ENCODE data around the gene PCDH18. TPM values are rescaled to one million over a fixed set of nuclear protein-coding genes. Genes with fewer than 3 reads are reported as not detected.

The PCDH18 gene
- total RNA-seq, 1 donor from 2014 or later = 6.4 TPM

DNA sequence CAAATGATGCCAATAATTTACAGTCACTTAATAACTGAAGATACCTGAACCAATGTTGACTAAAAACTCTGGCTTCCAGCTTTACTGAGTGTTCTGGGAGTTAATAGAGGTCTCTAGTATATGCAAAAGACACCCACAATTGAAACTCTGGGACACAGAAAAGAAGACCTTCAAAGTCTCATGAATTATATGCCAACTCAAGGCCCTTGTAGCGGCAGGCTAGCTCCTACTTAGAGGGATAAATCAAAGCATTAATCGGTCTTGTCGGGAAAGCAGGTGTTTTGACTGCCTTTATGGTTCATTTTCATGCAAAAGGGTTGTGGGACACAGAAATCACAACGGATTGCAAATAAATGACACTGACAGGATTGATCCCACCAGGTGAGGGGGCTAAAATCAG lies 55.9 kb downstream of the PCDH18 start:
- DNase-seq (ENCODE audit: low spot score, unreplicated experiment) = no peak
- no peak overlapping the region for H3K27ac Mint-ChIP-seq
- TF ChIP-seq, protein P1, sequence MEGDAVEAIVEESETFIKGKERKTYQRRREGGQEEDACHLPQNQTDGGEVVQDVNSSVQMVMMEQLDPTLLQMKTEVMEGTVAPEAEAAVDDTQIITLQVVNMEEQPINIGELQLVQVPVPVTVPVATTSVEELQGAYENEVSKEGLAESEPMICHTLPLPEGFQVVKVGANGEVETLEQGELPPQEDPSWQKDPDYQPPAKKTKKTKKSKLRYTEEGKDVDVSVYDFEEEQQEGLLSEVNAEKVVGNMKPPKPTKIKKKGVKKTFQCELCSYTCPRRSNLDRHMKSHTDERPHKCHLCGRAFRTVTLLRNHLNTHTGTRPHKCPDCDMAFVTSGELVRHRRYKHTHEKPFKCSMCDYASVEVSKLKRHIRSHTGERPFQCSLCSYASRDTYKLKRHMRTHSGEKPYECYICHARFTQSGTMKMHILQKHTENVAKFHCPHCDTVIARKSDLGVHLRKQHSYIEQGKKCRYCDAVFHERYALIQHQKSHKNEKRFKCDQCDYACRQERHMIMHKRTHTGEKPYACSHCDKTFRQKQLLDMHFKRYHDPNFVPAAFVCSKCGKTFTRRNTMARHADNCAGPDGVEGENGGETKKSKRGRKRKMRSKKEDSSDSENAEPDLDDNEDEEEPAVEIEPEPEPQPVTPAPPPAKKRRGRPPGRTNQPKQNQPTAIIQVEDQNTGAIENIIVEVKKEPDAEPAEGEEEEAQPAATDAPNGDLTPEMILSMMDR (IDR thresholded peaks at IDR 0.05; ENCODE audit: unreplicated experiment) = no peak
- H3K9me3 Mint-ChIP-seq (ENCODE audit: low read depth) = peaks cover 8% of the 10 kb centered on the region
- H3K36me3 Mint-ChIP-seq (ENCODE audit: insufficient read depth) = no peaks in the 10 kb centered on the region
- no peak overlapping the region for H3K4me3 Mint-ChIP-seq (ENCODE audit: low read depth)
- no peaks in the 10 kb centered on the region for H3K27me3 Mint-ChIP-seq
- H3K4me1 Mint-ChIP-seq (ENCODE audit: low read depth) = no peaks in the 10 kb centered on the region

DNA sequence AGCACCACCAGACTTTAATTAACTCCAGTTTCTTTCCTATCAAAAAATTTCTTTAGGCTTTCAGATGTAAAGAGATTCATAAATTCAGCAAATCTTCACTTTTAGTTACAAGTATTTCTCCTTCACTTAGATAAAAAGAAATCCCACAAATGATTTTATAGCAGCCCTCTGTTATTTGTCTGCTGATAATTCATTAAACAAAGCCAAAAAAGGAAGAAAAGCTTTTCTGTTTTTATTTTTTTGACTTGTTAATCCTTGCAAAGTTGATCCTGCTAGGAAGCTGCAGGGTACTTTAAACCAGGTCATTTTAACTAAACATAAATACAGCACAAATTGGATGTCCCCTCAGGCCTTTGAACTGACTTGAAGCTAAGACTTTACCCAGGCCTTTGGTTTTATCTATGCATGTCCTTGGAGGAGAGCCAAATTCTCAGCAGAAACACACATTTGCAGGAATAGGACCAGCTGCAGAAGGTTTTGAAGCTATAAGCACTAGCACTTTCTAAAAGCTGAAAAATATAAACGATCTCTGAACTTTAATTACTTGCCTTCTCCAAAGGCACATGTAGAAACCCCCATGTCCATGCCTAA lies 57.5 kb downstream of the PCDH18 start:
- H3K4me1 Mint-ChIP-seq (ENCODE audit: low read depth) = peaks cover 3% of the 10 kb centered on the region
- no peaks in the 10 kb centered on the region for H3K36me3 Mint-ChIP-seq (ENCODE audit: insufficient read depth)
- TF ChIP-seq, protein P1 (IDR thresholded peaks at IDR 0.05; ENCODE audit: unreplicated experiment) = no peak
- peaks cover 11% of the 10 kb centered on the region for H3K9me3 Mint-ChIP-seq (ENCODE audit: low read depth)
- no peak overlapping the region for H3K4me3 Mint-ChIP-seq (ENCODE audit: low read depth)
- DNase-seq (ENCODE audit: low spot score, unreplicated experiment) = no peak
- H3K27me3 Mint-ChIP-seq = no peaks in the 10 kb centered on the region
- H3K27ac Mint-ChIP-seq = no peak overlapping the region

DNA sequence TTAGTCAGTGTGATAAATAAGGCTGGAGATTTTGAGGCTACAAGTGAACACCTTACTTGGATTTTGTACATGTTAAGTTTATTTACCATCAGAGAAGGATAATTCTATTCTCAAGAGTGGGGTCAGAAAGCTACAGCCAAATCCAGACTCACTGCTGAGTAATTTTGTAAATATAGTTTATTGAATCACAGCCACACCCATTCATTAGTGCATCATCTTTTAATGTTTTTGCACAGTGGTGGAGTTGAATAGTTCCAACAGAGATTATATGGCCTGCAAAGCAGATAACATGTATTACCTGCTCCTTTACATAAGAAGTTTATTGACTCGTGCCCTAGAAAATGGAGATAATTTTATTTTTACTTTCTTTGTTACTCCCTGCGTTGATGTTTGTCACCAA lies 60.4 kb downstream of the PCDH18 start:
- H3K36me3 Mint-ChIP-seq (ENCODE audit: insufficient read depth) = no peaks in the 10 kb centered on the region
- TF ChIP-seq, protein P1 (IDR thresholded peaks at IDR 0.05; ENCODE audit: unreplicated experiment) = no peak
- H3K4me1 Mint-ChIP-seq (ENCODE audit: low read depth) = peaks cover 3% of the 10 kb centered on the region
- DNase-seq (ENCODE audit: low spot score, unreplicated experiment) = no peak
- no peak overlapping the region for H3K27ac Mint-ChIP-seq
- no peaks in the 10 kb centered on the region for H3K27me3 Mint-ChIP-seq
- H3K9me3 Mint-ChIP-seq (ENCODE audit: low read depth) = peaks cover 14% of the 10 kb centered on the region
- H3K4me3 Mint-ChIP-seq (ENCODE audit: low read depth) = no peak overlapping the region

DNA sequence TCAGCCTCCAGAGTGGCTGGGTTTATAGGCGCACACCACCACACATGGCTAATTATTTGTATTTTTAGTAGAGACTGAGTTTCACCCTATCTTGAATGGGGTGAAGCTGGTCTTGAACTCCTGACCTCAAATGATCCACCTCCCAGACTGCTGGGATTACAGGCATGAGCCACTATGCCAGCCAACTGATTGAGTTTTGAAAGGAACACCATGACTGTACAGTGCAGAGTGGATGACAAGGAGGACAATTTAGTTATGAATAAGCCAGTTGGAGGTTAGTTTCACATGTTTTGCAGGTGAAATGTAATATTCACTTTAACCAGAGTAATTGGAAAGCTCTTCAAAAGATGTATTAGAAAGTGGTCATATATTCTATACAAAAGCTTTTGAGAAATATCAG lies 60.8 kb downstream of the PCDH18 start:
- DNase-seq (ENCODE audit: low spot score, unreplicated experiment) = no peak
- H3K27ac Mint-ChIP-seq = no peak overlapping the region
- TF ChIP-seq, protein P1 (IDR thresholded peaks at IDR 0.05; ENCODE audit: unreplicated experiment) = no peak
- H3K9me3 Mint-ChIP-seq (ENCODE audit: low read depth) = peaks cover 16% of the 10 kb centered on the region
- H3K4me3 Mint-ChIP-seq (ENCODE audit: low read depth) = no peak overlapping the region
- H3K27me3 Mint-ChIP-seq = no peaks in the 10 kb centered on the region
- peaks cover 3% of the 10 kb centered on the region for H3K4me1 Mint-ChIP-seq (ENCODE audit: low read depth)
- no peaks in the 10 kb centered on the region for H3K36me3 Mint-ChIP-seq (ENCODE audit: insufficient read depth)

DNA sequence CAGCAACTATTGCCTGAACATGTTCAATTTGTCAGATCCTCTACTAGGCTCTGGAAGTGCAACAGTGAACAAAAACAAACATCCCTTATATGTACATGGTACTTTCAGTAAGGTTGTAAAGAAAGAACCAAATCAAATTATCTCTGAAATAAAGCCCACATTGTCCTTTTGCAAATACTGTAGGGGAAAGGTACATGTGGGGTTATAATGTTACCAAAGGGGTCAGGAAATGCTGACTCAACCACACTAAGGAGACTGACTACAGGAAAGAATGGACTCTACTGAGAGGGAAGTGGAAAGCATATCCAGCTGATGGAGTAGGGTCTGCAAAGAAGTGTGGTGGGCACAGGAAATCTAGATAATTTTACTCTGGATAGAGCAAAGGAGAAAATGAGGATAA lies 61.5 kb downstream of the PCDH18 start:
- Mint-ChIP-seq H3K4me1 (ENCODE audit: low read depth) (peaks cover 3% of the 10 kb centered on the region), H3K9me3 (ENCODE audit: low read depth) (peaks cover 19% of the 10 kb centered on the region), H3K27ac (no peak overlapping the region), H3K36me3 (ENCODE audit: insufficient read depth) (no peaks in the 10 kb centered on the region), H3K4me3 (ENCODE audit: low read depth) (no peak overlapping the region), H3K27me3 (no peaks in the 10 kb centered on the region)
- no peak for DNase-seq (ENCODE audit: low spot score, unreplicated experiment)
- TF ChIP-seq, protein P1 (IDR thresholded peaks at IDR 0.05; ENCODE audit: unreplicated experiment) = no peak
